Stimulated activated naive CD8-positive, alpha-beta T cell treated with anti-CD3 and anti-CD28 coated beads, Interleukin-15, amount 100 ng/mL, for 72 hours (primary cell): Measurements from ENCODE around the gene PKHD1.

Experiments used
- ATAC-seq: fragments of 150-1000 bp; cut with Tn5 transposase; 2 replicates; pipeline ENCODE4 v1.10.0; 2021; ENCODE audit warnings: mild to moderate bottlenecking, moderate library complexity
- DNase-seq, 2 donors: peaks; one replicate each; pipeline ENCODE4 v3.0.0; 2021 to 2022
- H3K27ac Mint-ChIP-seq, 2 donors: one replicate each; pipeline ENCODE4 v1.8.0; 2022; ENCODE audit warnings: mild to moderate bottlenecking in 2 of 2, mixed read lengths in 2 of 2, moderate library complexity in 2 of 2
- H3K27me3 Mint-ChIP-seq: one replicate; pipeline ENCODE4 v1.8.0; 2022; ENCODE audit warnings: mixed read lengths
- H3K4me1 Mint-ChIP-seq: one replicate; pipeline ENCODE4 v1.8.0; 2022; ENCODE audit warnings: mild to moderate bottlenecking, mixed read lengths
- H3K4me3 Mint-ChIP-seq, 2 donors: one replicate each; pipeline ENCODE4 v1.8.0; 2022; ENCODE audit warnings: mild to moderate bottlenecking in 2 of 2, mixed read lengths in 2 of 2, moderate library complexity in 1 of 2
- H3K9me3 Mint-ChIP-seq, 2 donors: one replicate each; pipeline ENCODE4 v1.8.0; 2022; ENCODE audit warnings: mixed read lengths in 2 of 2

The PKHD1 gene

DNA sequence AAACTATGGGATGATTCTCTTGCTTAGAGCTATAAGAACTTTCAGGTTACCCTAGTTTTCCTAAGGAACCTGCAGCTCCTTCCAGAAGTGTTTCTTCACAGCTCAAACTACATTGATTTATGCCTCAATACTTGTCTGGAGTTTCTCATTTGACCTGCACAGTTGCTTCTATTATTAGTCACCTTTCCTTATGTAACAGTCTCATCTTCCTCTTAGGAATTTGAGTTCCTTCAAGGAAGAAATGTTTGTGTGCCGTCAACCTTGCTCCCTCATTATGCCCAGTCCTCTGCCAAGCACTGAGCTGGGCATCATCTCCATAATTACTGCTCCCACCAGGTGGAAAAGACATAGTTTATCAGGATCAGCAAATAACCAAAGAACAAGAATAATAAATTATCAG lies 466.4 kb downstream of the PKHD1 start:
- ATAC-seq (no peak), DNase-seq (no peak)
- Mint-ChIP-seq H3K9me3 (no peaks in the 10 kb centered on the region), H3K4me3 (no peak overlapping the region), H3K27ac (no peak overlapping the region), H3K4me1 (no peaks in the 10 kb centered on the region), H3K27me3 (no peaks in the 10 kb centered on the region)

DNA sequence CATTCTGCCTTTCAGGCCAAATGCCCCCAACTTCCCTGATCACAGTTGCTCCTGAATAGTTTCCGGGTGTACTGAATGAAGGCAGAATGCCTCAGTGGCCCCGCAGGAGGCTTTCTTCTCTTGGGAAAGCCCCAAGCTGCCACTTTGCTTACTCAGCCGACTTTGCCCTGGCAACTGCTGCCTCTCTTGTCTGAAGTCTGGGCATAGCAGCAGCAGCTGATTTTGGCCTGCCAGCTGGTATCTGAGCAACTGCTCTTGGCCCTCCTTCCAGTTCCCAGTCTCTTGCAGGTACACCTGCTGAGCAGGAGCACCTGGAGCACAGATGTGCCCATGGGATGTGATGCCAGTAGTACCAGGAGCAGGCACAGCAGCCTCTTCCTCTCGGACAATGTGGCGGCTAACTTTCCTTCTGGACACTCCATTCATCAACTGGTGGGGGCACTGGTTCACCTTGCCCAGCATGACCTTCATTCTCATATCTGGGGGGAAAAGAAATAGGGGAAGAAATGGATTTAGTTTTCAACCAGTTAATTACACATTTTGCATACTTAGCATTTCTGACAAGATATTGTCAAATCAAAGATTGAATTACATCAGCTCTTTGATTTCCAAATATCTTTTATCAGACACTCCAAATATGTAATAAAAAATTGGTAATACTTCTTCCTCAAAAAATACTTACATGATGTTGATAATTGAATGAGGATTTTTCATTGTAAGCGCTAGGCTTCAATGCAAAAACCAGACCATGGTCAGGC lies 468.2 kb downstream of the PKHD1 start:
- Mint-ChIP-seq H3K9me3 (no peaks in the 10 kb centered on the region), H3K4me3 (no peak overlapping the region), H3K27me3 (no peaks in the 10 kb centered on the region), H3K27ac (no peak overlapping the region), H3K4me1 (no peaks in the 10 kb centered on the region)
- DNase-seq (no peak), ATAC-seq (no peak)

GRCh38 chr6:51618563-51618962 lies 468.9 kb downstream of the PKHD1 start:
- DNase-seq = no peak
- no peaks in the 10 kb centered on the region for H3K4me1 Mint-ChIP-seq
- no peak overlapping the region for H3K27ac Mint-ChIP-seq
- ATAC-seq = no peak
- H3K27me3 Mint-ChIP-seq = no peaks in the 10 kb centered on the region
- no peaks in the 10 kb centered on the region for H3K9me3 Mint-ChIP-seq
- H3K4me3 Mint-ChIP-seq = no peak overlapping the region

DNA sequence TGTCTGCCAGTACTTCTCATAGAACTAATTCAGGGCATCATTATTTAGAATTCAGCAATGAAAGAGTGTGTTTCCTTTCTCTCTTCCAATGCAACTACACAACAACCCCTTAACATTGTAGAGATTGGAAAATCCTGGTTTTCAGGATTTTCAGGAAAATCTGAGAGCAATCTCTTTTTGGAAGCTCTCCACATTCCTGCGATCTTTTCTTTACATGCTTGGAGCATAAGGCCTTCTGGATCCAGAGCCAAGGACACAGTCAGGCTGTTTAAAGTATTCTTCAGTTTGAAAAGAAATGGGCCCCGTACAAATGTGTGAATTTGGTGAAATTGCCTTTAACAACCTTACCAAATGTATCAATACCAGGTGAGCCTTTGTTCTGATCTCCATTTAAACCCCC lies 469.7 kb downstream of the PKHD1 start:
- ATAC-seq (no peak), DNase-seq (no peak)
- H3K27ac Mint-ChIP-seq = no peak overlapping the region
- no peaks in the 10 kb centered on the region for H3K4me1 Mint-ChIP-seq
- H3K4me3 Mint-ChIP-seq = no peak overlapping the region
- H3K27me3 Mint-ChIP-seq = no peaks in the 10 kb centered on the region
- H3K9me3 Mint-ChIP-seq = no peaks in the 10 kb centered on the region

DNA sequence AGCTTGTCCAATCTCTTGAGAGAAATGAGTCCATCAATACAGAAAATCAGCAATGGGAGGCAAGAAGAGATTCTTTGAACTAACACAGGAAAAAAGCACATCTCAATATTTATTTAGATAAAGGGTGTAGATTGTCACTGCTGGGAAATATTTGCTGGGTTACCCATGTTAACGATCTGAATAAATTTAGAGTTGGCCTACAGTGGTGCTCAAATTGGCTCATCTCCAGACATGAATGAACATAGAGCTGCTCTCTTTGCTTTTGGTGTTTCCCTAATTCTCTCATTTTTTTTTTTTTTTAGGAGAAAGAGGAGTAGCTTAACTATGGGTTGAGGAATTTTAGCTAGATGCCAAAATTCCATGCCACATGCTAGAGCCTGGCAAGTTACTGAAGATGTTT lies 471.2 kb downstream of the PKHD1 start:
- H3K4me3 Mint-ChIP-seq = no peak overlapping the region
- no peak overlapping the region for H3K27ac Mint-ChIP-seq
- no peaks in the 10 kb centered on the region for H3K4me1 Mint-ChIP-seq
- H3K9me3 Mint-ChIP-seq = no peaks in the 10 kb centered on the region
- DNase-seq (no peak), ATAC-seq (no peak)
- H3K27me3 Mint-ChIP-seq = no peaks in the 10 kb centered on the region

DNA sequence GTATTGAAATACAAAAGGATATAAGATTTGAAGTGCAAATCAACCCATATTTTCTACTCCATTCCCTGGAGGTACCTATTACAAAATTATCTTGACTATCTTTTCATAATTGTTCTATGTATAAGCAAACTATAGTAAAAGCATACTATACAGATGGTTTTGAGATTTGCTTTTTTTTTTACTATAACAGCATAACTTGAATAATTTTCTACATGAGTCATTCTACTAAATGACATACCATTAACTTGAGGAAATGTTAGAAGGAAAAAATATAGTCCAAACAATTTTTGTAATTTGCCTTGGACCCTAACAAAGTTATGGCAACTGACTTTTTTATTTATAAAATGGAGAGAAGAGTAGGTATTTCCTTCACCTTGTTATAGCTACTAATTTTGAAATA lies 472.7 kb downstream of the PKHD1 start:
- H3K4me3 Mint-ChIP-seq = no peak overlapping the region
- no peaks in the 10 kb centered on the region for H3K27me3 Mint-ChIP-seq
- no peak for ATAC-seq
- H3K27ac Mint-ChIP-seq = no peak overlapping the region
- H3K9me3 Mint-ChIP-seq = no peaks in the 10 kb centered on the region
- DNase-seq = no peak
- H3K4me1 Mint-ChIP-seq = no peaks in the 10 kb centered on the region

GRCh38 chr6:51613558-51613957 lies 473.9 kb downstream of the PKHD1 start:
- H3K4me3 Mint-ChIP-seq = no peak overlapping the region
- H3K4me1 Mint-ChIP-seq = no peaks in the 10 kb centered on the region
- H3K9me3 Mint-ChIP-seq = no peaks in the 10 kb centered on the region
- DNase-seq = no peak
- H3K27me3 Mint-ChIP-seq = no peaks in the 10 kb centered on the region
- ATAC-seq = no peak
- no peak overlapping the region for H3K27ac Mint-ChIP-seq

DNA sequence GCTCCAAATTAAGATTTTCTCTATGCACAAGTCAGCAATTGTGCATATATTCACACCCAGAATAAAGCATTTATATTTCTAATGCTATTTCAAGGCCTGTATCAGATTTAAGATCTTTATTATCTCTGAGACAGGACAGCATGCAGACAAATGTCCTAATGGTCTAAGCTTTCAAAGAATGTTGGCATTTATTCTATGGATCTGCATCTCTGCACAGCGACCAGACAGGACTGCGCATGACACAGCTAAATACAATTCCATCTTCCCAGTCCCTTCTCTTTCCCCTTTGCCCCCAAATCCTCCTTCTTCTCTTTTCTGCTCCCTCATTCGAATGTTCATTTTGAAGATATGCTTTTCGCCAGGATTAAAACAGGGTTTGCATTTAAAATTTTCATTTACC lies 478.5 kb downstream of the PKHD1 start:
- DNase-seq = no peak
- no peak for ATAC-seq
- no peak overlapping the region for H3K4me3 Mint-ChIP-seq
- H3K4me1 Mint-ChIP-seq = no peaks in the 10 kb centered on the region
- H3K27ac Mint-ChIP-seq = no peak overlapping the region
- no peaks in the 10 kb centered on the region for H3K27me3 Mint-ChIP-seq
- no peaks in the 10 kb centered on the region for H3K9me3 Mint-ChIP-seq

DNA sequence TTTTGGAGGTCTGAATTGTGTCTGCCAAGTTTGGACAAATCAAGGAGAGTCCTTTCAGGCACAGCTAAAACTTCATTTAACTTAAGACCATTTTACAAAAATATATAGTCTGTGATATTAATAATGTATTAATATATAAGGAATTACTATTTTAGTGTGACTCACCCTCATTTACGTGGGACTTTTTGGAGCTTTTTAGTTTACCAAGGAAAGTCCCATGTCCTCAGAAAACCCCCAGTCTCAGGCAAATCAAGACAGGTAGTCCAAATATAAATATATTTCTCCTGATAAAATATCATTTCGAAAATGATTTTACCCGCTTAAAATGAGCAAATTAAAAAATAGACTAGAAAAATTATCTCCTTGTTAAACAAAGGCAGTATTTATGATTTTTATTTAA lies 479.0 kb downstream of the PKHD1 start:
- no peaks in the 10 kb centered on the region for H3K9me3 Mint-ChIP-seq
- H3K4me3 Mint-ChIP-seq = no peak overlapping the region
- H3K4me1 Mint-ChIP-seq = no peaks in the 10 kb centered on the region
- H3K27me3 Mint-ChIP-seq = no peaks in the 10 kb centered on the region
- ATAC-seq = no peak
- no peak for DNase-seq
- H3K27ac Mint-ChIP-seq = no peak overlapping the region

DNA sequence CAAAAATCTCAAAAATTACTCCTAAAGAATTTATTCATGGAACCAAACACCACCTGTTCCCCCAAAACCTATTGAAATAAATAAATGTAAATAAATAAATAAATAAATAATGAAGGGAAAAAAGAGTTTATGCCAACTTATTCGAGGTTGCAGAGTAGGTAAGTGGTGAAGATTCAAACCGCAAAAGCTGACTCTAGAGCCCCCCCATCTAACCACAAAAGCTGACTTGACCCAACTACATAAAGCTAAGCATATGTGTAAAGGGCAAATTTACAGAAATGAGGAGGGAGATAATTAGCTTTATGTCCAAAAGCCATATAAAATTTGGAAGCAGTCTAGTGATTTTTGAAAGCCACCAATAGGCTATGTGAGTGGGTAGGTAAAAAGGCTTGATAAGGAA lies 486.9 kb downstream of the PKHD1 start:
- no peak overlapping the region for H3K27ac Mint-ChIP-seq

GRCh38 chr6:51598171-51598570 lies 489.2 kb downstream of the PKHD1 start:
- H3K4me3 Mint-ChIP-seq = no peak overlapping the region
- DNase-seq = no peak
- no peak overlapping the region for H3K27ac Mint-ChIP-seq
- peaks cover 9 to 22% of the 10 kb centered on the region in 2 donors for H3K9me3 Mint-ChIP-seq
- H3K27me3 Mint-ChIP-seq = no peaks in the 10 kb centered on the region
- H3K4me1 Mint-ChIP-seq = no peaks in the 10 kb centered on the region
- no peak for ATAC-seq

More for the DNA sequence above, 486.9 kb downstream of the PKHD1 start:
- Mint-ChIP-seq H3K4me3 (no peak overlapping the region), H3K9me3 (peaks cover 4 to 17% of the 10 kb centered on the region in 2 donors), H3K27me3 (no peaks in the 10 kb centered on the region), H3K4me1 (no peaks in the 10 kb centered on the region)
- ATAC-seq (no peak), DNase-seq (no peak)

DNA sequence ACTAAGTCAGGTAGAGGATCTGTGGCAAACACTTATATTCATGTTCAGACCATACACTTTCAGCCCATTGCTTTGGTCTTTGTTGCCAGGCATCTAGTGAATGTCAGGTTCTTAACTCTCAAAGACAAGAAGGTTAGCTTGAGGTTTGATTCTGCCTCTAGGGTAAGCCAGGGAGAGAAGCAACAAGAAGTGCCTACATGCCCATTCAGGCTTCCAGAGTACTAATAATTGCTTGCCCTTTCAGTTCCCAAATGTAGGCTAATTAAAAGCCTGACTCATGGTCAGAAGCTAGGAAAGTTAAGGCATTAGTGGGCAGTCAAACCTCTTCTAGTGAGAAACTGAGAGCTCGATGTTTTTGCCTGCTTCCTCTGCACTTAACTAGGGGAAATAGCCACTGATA lies 492.4 kb downstream of the PKHD1 start:
- no peaks in the 10 kb centered on the region for H3K27me3 Mint-ChIP-seq
- H3K4me1 Mint-ChIP-seq = no peaks in the 10 kb centered on the region
- H3K27ac Mint-ChIP-seq = no peak overlapping the region
- no peak overlapping the region for H3K4me3 Mint-ChIP-seq
- DNase-seq (no peak), ATAC-seq (no peak)
- H3K9me3 Mint-ChIP-seq = peaks cover 9 to 22% of the 10 kb centered on the region in 2 donors

- no peak for DNase-seq
- no peak overlapping the region for H3K27ac Mint-ChIP-seq
- peaks cover 0 to 6% of the 10 kb centered on the region in 2 donors for H3K9me3 Mint-ChIP-seq
- ATAC-seq = no peak
- no peak overlapping the region for H3K4me3 Mint-ChIP-seq
- no peaks in the 10 kb centered on the region for H3K4me1 Mint-ChIP-seq
- no peaks in the 10 kb centered on the region for H3K27me3 Mint-ChIP-seq
Measured at GRCh38 chr6:51585264-51585663, 502.1 kb downstream of the PKHD1 start.

- no peak for DNase-seq
Measured at GRCh38 chr6:51584163-51584562, 503.2 kb downstream of the PKHD1 start.

DNA sequence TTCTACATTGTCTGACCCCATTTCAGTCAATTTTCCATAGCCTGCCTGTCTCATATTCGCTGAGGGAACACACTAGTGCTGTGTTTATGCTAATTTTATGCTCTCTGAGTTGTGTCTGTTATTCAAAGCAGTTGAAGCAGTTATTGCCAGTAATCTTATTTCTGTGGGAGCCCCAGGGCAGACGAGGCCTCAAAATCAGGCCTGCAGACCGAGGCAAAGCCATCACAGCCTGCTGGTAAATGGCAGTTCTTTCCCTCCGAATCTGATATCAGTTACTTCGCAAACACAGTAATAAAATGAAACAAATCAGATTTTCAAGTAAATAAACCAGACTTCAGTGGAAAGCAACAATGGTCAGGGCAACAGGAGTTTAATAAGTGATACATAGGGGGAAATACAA lies 508.4 kb downstream of the PKHD1 start:
- H3K27me3 Mint-ChIP-seq = no peaks in the 10 kb centered on the region

More at GRCh38 chr6:51584163-51584562, 503.2 kb downstream of the PKHD1 start:
- H3K4me3 Mint-ChIP-seq = no peak overlapping the region
- ATAC-seq = no peak
- H3K9me3 Mint-ChIP-seq = peaks cover 0 to 6% of the 10 kb centered on the region in 2 donors
- no peaks in the 10 kb centered on the region for H3K4me1 Mint-ChIP-seq
- H3K27me3 Mint-ChIP-seq = no peaks in the 10 kb centered on the region
- H3K27ac Mint-ChIP-seq = no peak overlapping the region

GRCh38 chr6:51578362-51578761 lies 509.1 kb downstream of the PKHD1 start:
- Mint-ChIP-seq H3K9me3 (peaks cover 0 to 7% of the 10 kb centered on the region in 2 donors), H3K27me3 (no peaks in the 10 kb centered on the region), H3K4me1 (no peaks in the 10 kb centered on the region), H3K27ac (no peak overlapping the region), H3K4me3 (no peak overlapping the region)
- no peak for ATAC-seq
- no peak for DNase-seq

More for the DNA sequence above, 508.4 kb downstream of the PKHD1 start:
- DNase-seq (no peak), ATAC-seq (no peak)
- Mint-ChIP-seq H3K9me3 (peaks cover 0 to 7% of the 10 kb centered on the region in 2 donors), H3K27ac (no peak overlapping the region), H3K4me1 (no peaks in the 10 kb centered on the region), H3K4me3 (no peak overlapping the region)

DNA sequence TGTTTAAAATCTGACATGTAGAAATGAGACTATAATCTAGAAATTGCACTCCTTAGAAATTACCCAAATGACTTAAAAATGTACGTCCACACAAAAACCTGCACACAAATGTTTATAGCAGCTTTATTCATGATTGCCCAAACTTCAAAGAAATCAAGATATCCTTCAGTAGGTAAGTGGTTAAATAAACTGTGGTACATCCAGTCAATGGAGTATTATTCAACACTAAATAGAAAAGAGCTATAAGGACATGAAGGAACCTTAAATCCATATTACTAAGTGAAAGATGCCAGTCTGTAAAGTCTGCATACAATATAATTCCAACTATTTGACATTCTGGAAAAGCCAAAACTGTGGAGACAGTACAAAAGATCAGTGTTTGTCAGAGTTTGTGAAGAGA lies 513.4 kb downstream of the PKHD1 start:
- no peak for ATAC-seq
- Mint-ChIP-seq H3K4me3 (no peak overlapping the region), H3K27ac (no peak overlapping the region), H3K4me1 (no peaks in the 10 kb centered on the region), H3K9me3 (peaks cover 0 to 12% of the 10 kb centered on the region in 2 donors), H3K27me3 (no peaks in the 10 kb centered on the region)
- no peak for DNase-seq
